ENCODE data around the gene ADAMTS18.

- TF ChIP-seq ZBTB5 (IDR thresholded peaks at IDR 0.05) (no peak), CEBPB (tag; IDR thresholded peaks at IDR 0.05) (no peak), ZNF277 (CRISPR knock-in tag; IDR thresholded peaks at IDR 0.05; ENCODE audit: borderline replicate concordance) (no peak), E2F5 (CRISPR knock-in tag; IDR thresholded peaks at IDR 0.05) (no peak), MIER1 (IDR thresholded peaks at IDR 0.05; ENCODE audit: low read depth) (no peak), EGR1 (conservative IDR thresholded peaks at IDR 0.05) (no peak), ZFX (CRISPR knock-in tag; IDR thresholded peaks at IDR 0.05) (no peak), DNMT1 (IDR thresholded peaks at IDR 0.05) (no peak)
These were observed 102.0 kb downstream of the ADAMTS18 start for GRCh38 chr16:77332792-77333191.
